ENCODE measurements around the gene PITPNC1.

PITPNC1 gene

DNA sequence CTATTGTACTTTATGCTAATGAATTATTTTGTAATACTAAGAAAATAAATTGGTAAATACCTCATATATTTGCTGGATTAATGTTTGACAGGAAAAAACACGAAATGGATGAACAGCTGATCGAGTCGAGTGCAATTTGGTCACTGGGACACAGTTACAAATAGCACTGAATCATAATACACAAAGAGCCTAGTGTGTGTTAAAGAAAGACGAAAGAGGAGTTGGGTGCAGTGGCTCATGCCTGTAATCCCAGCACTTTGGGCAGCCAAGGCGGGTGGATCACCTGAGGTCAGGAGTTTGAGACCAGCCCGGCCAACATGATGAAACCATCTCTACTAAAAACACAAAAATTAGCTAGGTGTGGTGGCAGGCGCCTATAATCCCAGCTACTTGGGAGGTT lies 38.7 kb upstream of the PITPNC1 start:
- peak; percentile 38; the same call in 1 of the 2 replicates for TF ChIP-seq POLR2AphosphoS5 (IDR thresholded peaks at IDR 0.05; ENCODE audit: low read depth, low read length)

GRCh38 chr17:67343237-67343636 lies 33.8 kb upstream of the PITPNC1 start:
- TF ChIP-seq, protein P1, sequence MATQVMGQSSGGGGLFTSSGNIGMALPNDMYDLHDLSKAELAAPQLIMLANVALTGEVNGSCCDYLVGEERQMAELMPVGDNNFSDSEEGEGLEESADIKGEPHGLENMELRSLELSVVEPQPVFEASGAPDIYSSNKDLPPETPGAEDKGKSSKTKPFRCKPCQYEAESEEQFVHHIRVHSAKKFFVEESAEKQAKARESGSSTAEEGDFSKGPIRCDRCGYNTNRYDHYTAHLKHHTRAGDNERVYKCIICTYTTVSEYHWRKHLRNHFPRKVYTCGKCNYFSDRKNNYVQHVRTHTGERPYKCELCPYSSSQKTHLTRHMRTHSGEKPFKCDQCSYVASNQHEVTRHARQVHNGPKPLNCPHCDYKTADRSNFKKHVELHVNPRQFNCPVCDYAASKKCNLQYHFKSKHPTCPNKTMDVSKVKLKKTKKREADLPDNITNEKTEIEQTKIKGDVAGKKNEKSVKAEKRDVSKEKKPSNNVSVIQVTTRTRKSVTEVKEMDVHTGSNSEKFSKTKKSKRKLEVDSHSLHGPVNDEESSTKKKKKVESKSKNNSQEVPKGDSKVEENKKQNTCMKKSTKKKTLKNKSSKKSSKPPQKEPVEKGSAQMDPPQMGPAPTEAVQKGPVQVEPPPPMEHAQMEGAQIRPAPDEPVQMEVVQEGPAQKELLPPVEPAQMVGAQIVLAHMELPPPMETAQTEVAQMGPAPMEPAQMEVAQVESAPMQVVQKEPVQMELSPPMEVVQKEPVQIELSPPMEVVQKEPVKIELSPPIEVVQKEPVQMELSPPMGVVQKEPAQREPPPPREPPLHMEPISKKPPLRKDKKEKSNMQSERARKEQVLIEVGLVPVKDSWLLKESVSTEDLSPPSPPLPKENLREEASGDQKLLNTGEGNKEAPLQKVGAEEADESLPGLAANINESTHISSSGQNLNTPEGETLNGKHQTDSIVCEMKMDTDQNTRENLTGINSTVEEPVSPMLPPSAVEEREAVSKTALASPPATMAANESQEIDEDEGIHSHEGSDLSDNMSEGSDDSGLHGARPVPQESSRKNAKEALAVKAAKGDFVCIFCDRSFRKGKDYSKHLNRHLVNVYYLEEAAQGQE (IDR thresholded peaks at IDR 0.05; ENCODE audit: insufficient read depth in 1 of 2, low read depth in 2 of 2, low read length in 2 of 2), result no peak
- TF ChIP-seq TAF1 (IDR thresholded peaks at IDR 0.05; ENCODE audit: borderline replicate concordance, insufficient read depth, low read length) (no peak), SIN3A (IDR thresholded peaks at IDR 0.05; ENCODE audit: borderline replicate concordance, insufficient read depth, low read length) (no peak), FOXP2 (optimal IDR thresholded peaks at IDR 0.05; ENCODE audit: borderline replicate concordance, extremely low read depth, extremely low read length, insufficient read depth) (no peak), POLR2AphosphoS5 (IDR thresholded peaks at IDR 0.05; ENCODE audit: low read depth, low read length) (no peak)

DNA sequence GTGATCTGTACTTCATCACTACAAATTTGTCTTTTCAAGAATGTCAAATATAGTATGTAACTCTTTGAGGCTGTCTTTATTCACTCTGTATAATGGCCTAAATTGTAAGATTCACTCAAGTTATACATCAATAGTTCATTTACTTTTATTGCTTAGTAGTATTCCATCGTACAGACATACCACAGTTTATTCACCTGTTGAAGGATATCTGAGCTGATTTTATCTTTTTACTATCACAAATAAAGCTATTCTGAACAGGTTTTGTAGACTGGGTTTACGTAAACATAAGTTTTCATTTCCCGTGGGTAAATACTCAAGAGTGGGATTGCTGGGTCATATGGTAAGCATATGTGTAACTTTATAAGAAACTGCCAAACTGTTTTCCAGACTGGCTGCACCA lies 29.3 kb upstream of the PITPNC1 start:
- TF ChIP-seq, protein P1 (IDR thresholded peaks at IDR 0.05; ENCODE audit: insufficient read depth in 1 of 2, low read depth in 2 of 2, low read length in 2 of 2), result no peak
- TF ChIP-seq POLR2AphosphoS5 (IDR thresholded peaks at IDR 0.05; ENCODE audit: low read depth, low read length) (no peak), FOXP2 (optimal IDR thresholded peaks at IDR 0.05; ENCODE audit: borderline replicate concordance, extremely low read depth, extremely low read length, insufficient read depth) (no peak), SIN3A (IDR thresholded peaks at IDR 0.05; ENCODE audit: borderline replicate concordance, insufficient read depth, low read length) (no peak), TAF1 (IDR thresholded peaks at IDR 0.05; ENCODE audit: borderline replicate concordance, insufficient read depth, low read length) (no peak)

GRCh38 chr17:67349420-67349819 lies 27.7 kb upstream of the PITPNC1 start:
- TF ChIP-seq POLR2AphosphoS5 (IDR thresholded peaks at IDR 0.05; ENCODE audit: low read depth, low read length) (0 out of 2 replicates have a peak, but pooled peaks have one; percentile 30), FOXP2 (optimal IDR thresholded peaks at IDR 0.05; ENCODE audit: borderline replicate concordance, extremely low read depth, extremely low read length, insufficient read depth) (no peak), TAF1 (IDR thresholded peaks at IDR 0.05; ENCODE audit: borderline replicate concordance, insufficient read depth, low read length) (no peak), SIN3A (IDR thresholded peaks at IDR 0.05; ENCODE audit: borderline replicate concordance, insufficient read depth, low read length) (no peak)
- TF ChIP-seq, protein P1 (IDR thresholded peaks at IDR 0.05; ENCODE audit: insufficient read depth in 1 of 2, low read depth in 2 of 2, low read length in 2 of 2), result no peak

- TF ChIP-seq TAF1 (IDR thresholded peaks at IDR 0.05; ENCODE audit: borderline replicate concordance, insufficient read depth, low read length) (no peak), SIN3A (IDR thresholded peaks at IDR 0.05; ENCODE audit: borderline replicate concordance, insufficient read depth, low read length) (no peak), FOXP2 (optimal IDR thresholded peaks at IDR 0.05; ENCODE audit: borderline replicate concordance, extremely low read depth, extremely low read length, insufficient read depth) (no peak), POLR2AphosphoS5 (IDR thresholded peaks at IDR 0.05; ENCODE audit: low read depth, low read length) (no peak)
- TF ChIP-seq, protein P1 (IDR thresholded peaks at IDR 0.05; ENCODE audit: insufficient read depth in 1 of 2, low read depth in 2 of 2, low read length in 2 of 2), result no peak
Observed at GRCh38 chr17:67353161-67353560, 23.9 kb upstream of the PITPNC1 start.

Measured in PFSK-1 (cell line).